GM18526 (cell line): ENCODE results near the gene SOS2.

Experiments
- POLR2A ChIP-seq: IDR thresholded peaks from 3 replicates; pipeline ENCODE4 v1.6.1; 2011; ENCODE audit not compliant: insufficient read length; ENCODE audit errors: extremely low read depth

Gene SOS2

GRCh38 chr14:50107850-50108249 lies 123.5 kb downstream of the SOS2 start:
- TF ChIP-seq POLR2A, result no peak

- no peak for TF ChIP-seq POLR2A
Observed at GRCh38 chr14:50106178-50106577, 125.2 kb downstream of the SOS2 start.

GRCh38 chr14:50103558-50103957 lies 127.8 kb downstream of the SOS2 start:
- TF ChIP-seq POLR2A, result no peak

GRCh38 chr14:50101417-50101816 lies 130.0 kb downstream of the SOS2 start:
- TF ChIP-seq POLR2A, result no peak

- no peak for TF ChIP-seq POLR2A
Observed at GRCh38 chr14:50100805-50101204, 130.6 kb downstream of the SOS2 start.

- no peak for TF ChIP-seq POLR2A
Observed at GRCh38 chr14:50099335-50099734, 132.0 kb downstream of the SOS2 start.

GRCh38 chr14:50095895-50096294 lies 135.5 kb downstream of the SOS2 start:
- TF ChIP-seq POLR2A, result no peak

GRCh38 chr14:50094056-50094755 lies 137.2 kb downstream of the SOS2 start:
- no peak for TF ChIP-seq POLR2A

GRCh38 chr14:50093496-50093895 lies 137.9 kb downstream of the SOS2 start:
- TF ChIP-seq POLR2A, result no peak

- no peak for TF ChIP-seq POLR2A
Observed at GRCh38 chr14:50092006-50092555, 139.3 kb downstream of the SOS2 start.

GRCh38 chr14:50091240-50091913 lies 140.0 kb downstream of the SOS2 start:
- TF ChIP-seq POLR2A, result no peak

- no peak for TF ChIP-seq POLR2A
Observed at GRCh38 chr14:50089208-50089607, 142.2 kb downstream of the SOS2 start.

GRCh38 chr14:50088731-50089130 lies 142.6 kb downstream of the SOS2 start:
- no peak for TF ChIP-seq POLR2A

- TF ChIP-seq POLR2A, result no peak
Observed at GRCh38 chr14:50088117-50088515, 143.3 kb downstream of the SOS2 start.

- no peak for TF ChIP-seq POLR2A
Observed at GRCh38 chr14:50087341-50088116, 143.8 kb downstream of the SOS2 start.

- TF ChIP-seq POLR2A, result no peak
Observed at GRCh38 chr14:50086321-50086711, 145.1 kb downstream of the SOS2 start.
